DND-41 (cell line): ENCODE data around the gene HSPA1B.
"Not testable (repeated sequence)": the region's sequence is repeated elsewhere in the genome, so short reads cannot be mapped to it uniquely, and the experiment has no call there.

ENCODE experiments used
- ATAC-seq: fragments of 200-7000 bp; cut with Tn5 transposase; 3 replicates; pipeline ENCODE4 v1.9.1; 2021; ENCODE audit warnings: low read depth; ENCODE audit not compliant: insufficient read depth
- DNase-seq: peaks from one replicate; pipeline ENCODE4 v3.0.0-alpha.2; 2020
- H2AFZ ChIP-seq: 2 replicates; pipeline ENCODE4 v1.6.0; 2012; ENCODE audit warnings: low read depth, low read length
- H3K27ac ChIP-seq: 2 replicates; pipeline ENCODE4 v1.5.1; 2012; ENCODE audit warnings: low read length, inconsistent platforms
- H3K27me3 ChIP-seq: fragments of 200-600 bp; sonication (generic); 2 replicates; pipeline ENCODE4 v1.6.0; 2012; ENCODE audit warnings: low read length, mild to moderate bottlenecking, inconsistent platforms; ENCODE audit not compliant: insufficient read depth, poor library complexity
- H3K36me3 ChIP-seq: 2 replicates; pipeline ENCODE4 v1.5.1; 2012; ENCODE audit warnings: low read length, inconsistent platforms; ENCODE audit not compliant: insufficient read depth
- H3K4me1 ChIP-seq: 2 replicates; pipeline ENCODE4 v1.5.1; 2012; ENCODE audit warnings: mild to moderate bottlenecking, low read length; ENCODE audit not compliant: insufficient read depth
- H3K4me2 ChIP-seq: 2 replicates; pipeline ENCODE4 v1.6.0; 2012; ENCODE audit warnings: mild to moderate bottlenecking, moderate library complexity, low read length, inconsistent platforms; ENCODE audit not compliant: insufficient read depth
- H3K4me3 ChIP-seq, 2 experiments: fragments of 200-600 bp in 1 of 2; shearing (Covaris generic) in 1 of 2; 2 replicates each; pipeline ENCODE4 v1.5.1; 2012 to 2016; ENCODE audit warnings: inconsistent platforms in 2 of 2, low read length in 2 of 2, mild to moderate bottlenecking in 2 of 2, low read depth in 1 of 2, moderate library complexity in 1 of 2
- H3K79me2 ChIP-seq: 2 replicates; pipeline ENCODE4 v1.6.0; 2012; ENCODE audit warnings: low read length, inconsistent platforms; ENCODE audit not compliant: insufficient read depth
- H3K9ac ChIP-seq: 2 replicates; pipeline ENCODE4 v1.6.0; 2012; ENCODE audit warnings: low read depth, mild to moderate bottlenecking, inconsistent platforms, low read length, moderate library complexity
- H3K9me3 ChIP-seq: 2 replicates; pipeline ENCODE4 v1.5.1; 2012; ENCODE audit warnings: low read length, moderate library complexity, mild to moderate bottlenecking, inconsistent platforms; ENCODE audit not compliant: insufficient read depth, severe bottlenecking
- H4K20me1 ChIP-seq: 2 replicates; pipeline ENCODE4 v1.6.0; 2012; ENCODE audit warnings: low read length; ENCODE audit not compliant: insufficient read depth
- CTCF ChIP-seq: IDR thresholded peaks from 2 replicates; pipeline ENCODE4 v1.5.1; 2012; ENCODE audit warnings: borderline replicate concordance, low read length, moderate library complexity, mild to moderate bottlenecking; ENCODE audit not compliant: poor library complexity, severe bottlenecking; ENCODE audit errors: extremely low read depth
- EZH2 ChIP-seq: IDR thresholded peaks from 3 replicates; pipeline ENCODE4 v1.6.1; 2012; ENCODE audit warnings: borderline replicate concordance, low read depth, mild to moderate bottlenecking, moderate library complexity, low read length, inconsistent platforms; ENCODE audit not compliant: severe bottlenecking

The HSPA1B gene

GRCh38 chr6:31847276-31847978 is 19.9 kb downstream of the HSPA1B start:
- TF ChIP-seq EZH2 (no peak), CTCF (no peak)
- no peak for ATAC-seq
- H3K36me3 ChIP-seq, result no peaks in the 10 kb centered on the region
- H3K9ac ChIP-seq, result no peak overlapping the region
- H3K9me3 ChIP-seq, result no peaks in the 10 kb centered on the region
- DNase-seq, result no peak
- no peak overlapping the region for H3K27ac ChIP-seq
- no peaks in the 10 kb centered on the region for H3K27me3 ChIP-seq
- no peak overlapping the region for H3K4me2 ChIP-seq
- no peaks in the 10 kb centered on the region for H4K20me1 ChIP-seq
- no peak overlapping the region for H2AFZ ChIP-seq
- H3K79me2 ChIP-seq, result no peaks in the 10 kb centered on the region
- H3K4me1 ChIP-seq, result no peaks in the 10 kb centered on the region
- H3K4me3 ChIP-seq, result no peak overlapping the region

GRCh38 chr6:31850765-31851484 is 23.4 kb downstream of the HSPA1B start:
- Histone ChIP-seq H3K27ac (no peak overlapping the region), H3K9ac (no peak overlapping the region), H3K79me2 (no peaks in the 10 kb centered on the region), H3K4me1 (no peaks in the 10 kb centered on the region), H3K9me3 (no peaks in the 10 kb centered on the region), H3K27me3 (no peaks in the 10 kb centered on the region), H3K4me2 (no peak overlapping the region), H2AFZ (no peak overlapping the region), H4K20me1 (no peaks in the 10 kb centered on the region), H3K36me3 (no peaks in the 10 kb centered on the region), H3K4me3 (no peak overlapping the region)
- DNase-seq (no peak), ATAC-seq (no peak)
- no peak for TF ChIP-seq EZH2

- H3K4me1 ChIP-seq, result no peaks in the 10 kb centered on the region
- no peak overlapping the region for H3K9ac ChIP-seq
- no peak overlapping the region for H3K27ac ChIP-seq
- H3K27me3 ChIP-seq, result no peaks in the 10 kb centered on the region
- H3K36me3 ChIP-seq, result no peaks in the 10 kb centered on the region
- H3K9me3 ChIP-seq, result no peaks in the 10 kb centered on the region
- DNase-seq (no peak), ATAC-seq (no peak)
- H3K4me2 ChIP-seq, result no peak overlapping the region
- no peak overlapping the region for H3K4me3 ChIP-seq
- H3K79me2 ChIP-seq, result no peaks in the 10 kb centered on the region
- H4K20me1 ChIP-seq, result no peaks in the 10 kb centered on the region
- TF ChIP-seq CTCF, result no peak
- no peak for TF ChIP-seq EZH2
- no peak overlapping the region for H2AFZ ChIP-seq
Measured at GRCh38 chr6:31851485-31851832, 23.9 kb downstream of the HSPA1B start.

- not testable (repeated sequence) for H3K27me3 ChIP-seq, H3K79me2 ChIP-seq, H4K20me1 ChIP-seq, ATAC-seq, H3K27ac ChIP-seq, H3K36me3 ChIP-seq, H3K4me1 ChIP-seq, H3K9ac ChIP-seq, DNase-seq, H3K9me3 ChIP-seq, H3K4me2 ChIP-seq, H3K4me3 ChIP-seq, H2AFZ ChIP-seq
Measured at GRCh38 chr6:31851980-31852718, 24.6 kb downstream of the HSPA1B start.

GRCh38 chr6:31857774-31858173 is 30.2 kb downstream of the HSPA1B start:
- Histone ChIP-seq H3K4me1 (peaks cover 16% of the 10 kb centered on the region), H3K36me3 (peaks cover 15% of the 10 kb centered on the region)
- H3K4me2 ChIP-seq, H3K9ac ChIP-seq, H3K27ac ChIP-seq, H3K27me3 ChIP-seq, H3K4me3 ChIP-seq, ATAC-seq, H2AFZ ChIP-seq, H3K79me2 ChIP-seq, H4K20me1 ChIP-seq, H3K9me3 ChIP-seq, DNase-seq: not testable (repeated sequence)
